Ishikawa (cell line): ENCODE measurements around the gene COL27A1.

Experiments
- CEBPB ChIP-seq: IDR thresholded peaks from 2 replicates; pipeline ENCODE4 v1.6.1; 2012
- CREB1 ChIP-seq: IDR thresholded peaks from 2 replicates; pipeline ENCODE4 v1.6.1; 2012; ENCODE audit warnings: low read depth
- EP300 ChIP-seq: IDR thresholded peaks from 2 replicates; pipeline ENCODE4 v1.6.1; 2012; ENCODE audit warnings: borderline replicate concordance
- NFIC ChIP-seq: IDR thresholded peaks from 2 replicates; pipeline ENCODE4 v1.6.1; 2012
- RAD21 ChIP-seq: IDR thresholded peaks from 2 replicates; pipeline ENCODE4 v1.6.1; 2012; ENCODE audit warnings: low read depth
- TAF1 ChIP-seq: IDR thresholded peaks from 2 replicates; pipeline ENCODE4 v1.6.1; 2012; ENCODE audit warnings: low read depth, mild to moderate bottlenecking
- TCF12 ChIP-seq: IDR thresholded peaks from 2 replicates; pipeline ENCODE4 v1.6.1; 2012; ENCODE audit warnings: low read depth
- TEAD4 ChIP-seq: IDR thresholded peaks from 2 replicates; pipeline ENCODE4 v1.6.1; 2012
- YY1 ChIP-seq: IDR thresholded peaks from 2 replicates; pipeline ENCODE4 v1.6.1; 2012; ENCODE audit warnings: low read depth
- TF ChIP-seq, protein P1 (sequence below): IDR thresholded peaks from 2 replicates; pipeline ENCODE4 v1.6.1; 2012; ENCODE audit warnings: low read depth, mild to moderate bottlenecking
- TF ChIP-seq, protein P2 (sequence below): IDR thresholded peaks from 2 replicates; pipeline ENCODE4 v1.6.1; 2012
- TF ChIP-seq, protein P3 (sequence below): IDR thresholded peaks from 2 replicates; pipeline ENCODE4 v1.6.1; 2012

DNA sequence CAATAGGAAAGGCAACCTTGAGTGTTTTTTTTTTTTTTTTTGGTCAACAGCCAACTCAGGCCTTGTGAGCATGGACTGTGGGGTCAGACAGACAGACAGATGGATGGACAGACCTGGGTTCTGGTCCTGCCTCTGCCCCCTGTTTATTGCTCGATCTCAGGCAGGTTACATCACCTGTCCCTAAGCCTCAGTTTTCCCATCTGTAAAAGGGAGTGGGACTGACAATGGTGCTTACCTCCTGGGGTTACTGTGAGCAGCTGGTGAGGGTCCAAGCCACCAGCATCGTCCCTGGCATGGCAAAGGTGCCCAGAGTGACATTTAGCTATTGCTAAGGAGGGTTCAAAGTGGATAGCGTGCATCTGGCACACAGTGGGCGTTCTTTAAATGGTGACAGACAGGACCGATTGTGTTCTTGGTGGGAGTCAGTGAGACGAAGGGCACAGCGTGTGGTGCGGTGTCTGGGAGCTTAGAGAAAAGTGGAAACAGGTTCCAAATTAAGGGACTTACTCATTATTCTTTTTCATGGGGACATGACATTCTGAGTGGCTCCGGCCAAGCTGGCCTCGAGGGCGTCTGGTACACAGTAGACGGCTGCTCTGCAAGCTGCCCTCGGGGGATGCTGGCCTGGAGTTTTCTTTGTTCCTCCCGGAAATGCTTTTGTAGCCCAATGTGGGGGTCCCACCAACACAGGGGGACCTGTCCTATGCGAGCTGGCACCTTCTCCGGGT is 72.1 kb downstream of the COL27A1 start:
- no peak for TF ChIP-seq TAF1
- no peak for TF ChIP-seq EP300
- TF ChIP-seq, protein P1, sequence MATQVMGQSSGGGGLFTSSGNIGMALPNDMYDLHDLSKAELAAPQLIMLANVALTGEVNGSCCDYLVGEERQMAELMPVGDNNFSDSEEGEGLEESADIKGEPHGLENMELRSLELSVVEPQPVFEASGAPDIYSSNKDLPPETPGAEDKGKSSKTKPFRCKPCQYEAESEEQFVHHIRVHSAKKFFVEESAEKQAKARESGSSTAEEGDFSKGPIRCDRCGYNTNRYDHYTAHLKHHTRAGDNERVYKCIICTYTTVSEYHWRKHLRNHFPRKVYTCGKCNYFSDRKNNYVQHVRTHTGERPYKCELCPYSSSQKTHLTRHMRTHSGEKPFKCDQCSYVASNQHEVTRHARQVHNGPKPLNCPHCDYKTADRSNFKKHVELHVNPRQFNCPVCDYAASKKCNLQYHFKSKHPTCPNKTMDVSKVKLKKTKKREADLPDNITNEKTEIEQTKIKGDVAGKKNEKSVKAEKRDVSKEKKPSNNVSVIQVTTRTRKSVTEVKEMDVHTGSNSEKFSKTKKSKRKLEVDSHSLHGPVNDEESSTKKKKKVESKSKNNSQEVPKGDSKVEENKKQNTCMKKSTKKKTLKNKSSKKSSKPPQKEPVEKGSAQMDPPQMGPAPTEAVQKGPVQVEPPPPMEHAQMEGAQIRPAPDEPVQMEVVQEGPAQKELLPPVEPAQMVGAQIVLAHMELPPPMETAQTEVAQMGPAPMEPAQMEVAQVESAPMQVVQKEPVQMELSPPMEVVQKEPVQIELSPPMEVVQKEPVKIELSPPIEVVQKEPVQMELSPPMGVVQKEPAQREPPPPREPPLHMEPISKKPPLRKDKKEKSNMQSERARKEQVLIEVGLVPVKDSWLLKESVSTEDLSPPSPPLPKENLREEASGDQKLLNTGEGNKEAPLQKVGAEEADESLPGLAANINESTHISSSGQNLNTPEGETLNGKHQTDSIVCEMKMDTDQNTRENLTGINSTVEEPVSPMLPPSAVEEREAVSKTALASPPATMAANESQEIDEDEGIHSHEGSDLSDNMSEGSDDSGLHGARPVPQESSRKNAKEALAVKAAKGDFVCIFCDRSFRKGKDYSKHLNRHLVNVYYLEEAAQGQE, result no peak
- no peak for TF ChIP-seq YY1
- TF ChIP-seq RAD21, result no peak
- no peak for TF ChIP-seq TEAD4
- TF ChIP-seq, protein P2, sequence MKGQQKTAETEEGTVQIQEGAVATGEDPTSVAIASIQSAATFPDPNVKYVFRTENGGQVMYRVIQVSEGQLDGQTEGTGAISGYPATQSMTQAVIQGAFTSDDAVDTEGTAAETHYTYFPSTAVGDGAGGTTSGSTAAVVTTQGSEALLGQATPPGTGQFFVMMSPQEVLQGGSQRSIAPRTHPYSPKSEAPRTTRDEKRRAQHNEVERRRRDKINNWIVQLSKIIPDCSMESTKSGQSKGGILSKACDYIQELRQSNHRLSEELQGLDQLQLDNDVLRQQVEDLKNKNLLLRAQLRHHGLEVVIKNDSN, result no peak
- TF ChIP-seq, protein P3, sequence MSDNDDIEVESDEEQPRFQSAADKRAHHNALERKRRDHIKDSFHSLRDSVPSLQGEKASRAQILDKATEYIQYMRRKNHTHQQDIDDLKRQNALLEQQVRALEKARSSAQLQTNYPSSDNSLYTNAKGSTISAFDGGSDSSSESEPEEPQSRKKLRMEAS, result no peak
- TF ChIP-seq NFIC, result no peak
- no peak for TF ChIP-seq CEBPB
- no peak for TF ChIP-seq TCF12
- TF ChIP-seq CREB1, result no peak
